Psoas muscle (tissue), 8 donors: ENCODE measurements around the gene PLEKHN1. TPM values are rescaled to one million over a fixed set of nuclear protein-coding genes. Genes with fewer than 3 reads are reported as not detected.

Source experiments
- ATAC-seq, 4 donors: fragments of 200-7000 bp; cut with Tn5 transposase; one replicate each; pipeline ENCODE4 v1.9.1; 2020; ENCODE audit warnings: moderate library complexity in 3 of 4, mild to moderate bottlenecking in 2 of 4
- DNase-seq, 2 donors: peaks; one replicate each; pipeline ENCODE4 v3.0.0-alpha.2; 2020
- H3K27ac ChIP-seq: fragments of 200-600 bp; one replicate; pipeline ENCODE4 v1.8.0; 2022
- H3K27me3 ChIP-seq, 3 donors: fragments of 200-600 bp in 1 of 3; one replicate each; pipeline versions ENCODE4 v1.6.1 to v1.8.0; 2013 to 2022; ENCODE audit warnings: low read length in 2 of 3, mild to moderate bottlenecking in 2 of 3, moderate library complexity in 1 of 3; ENCODE audit not compliant: insufficient read depth in 3 of 3
- H3K36me3 ChIP-seq, 2 donors: fragments of 200-600 bp in 1 of 2; one replicate each; pipeline versions ENCODE4 v1.6.1 to v1.8.0; 2013 to 2022; ENCODE audit warnings: low read depth in 1 of 2, mild to moderate bottlenecking in 1 of 2, moderate library complexity in 1 of 2; ENCODE audit not compliant: insufficient read depth in 1 of 2
- H3K4me1 ChIP-seq: fragments of 200-600 bp; one replicate; pipeline ENCODE4 v1.8.0; 2022
- H3K4me3 ChIP-seq: fragments of 200-600 bp; one replicate; pipeline ENCODE4 v1.8.0; 2022; ENCODE audit warnings: mild to moderate bottlenecking
- H3K9me3 ChIP-seq: fragments of 200-600 bp; one replicate; pipeline ENCODE4 v1.8.0; 2022
- CTCF ChIP-seq: fragments of 200-600 bp; IDR thresholded peaks from one replicate; pipeline ENCODE4 v1.8.0; 2022; ENCODE audit warnings: antibody characterized with exemption
- WGBS, 3 donors: extraction: QIAGEN DNeasy Blood & Tissue Kit; methylation state at CpG; one replicate each; pipeline versions ENCODE4 v1.1.6 to v1.1.7; 2013; 5-methylcytosine and 5-hydroxymethylcytosine counted together
- intact Hi-C, 2 donors: fragments of 100-400 bp; cut with DNase I; formaldehyde crosslinking; loops; one replicate each; pipeline versions ENCODE4 v1.11.0 to v1.14.2; 2022
- polyA plus RNA-seq, 3 donors: library from polyadenylated mRNA; stranded (reverse); fragments of 200-250 nt; gene quantifications; one replicate each; pipeline ENCODE4 v1.2.3, GENCODE V29; 2013
- total RNA-seq, 4 donors: library from RNA; stranded (reverse); fragmentation: NEBNext Ultra II Directional in 2 of 4; extraction: Animal tissue kit (Norgen Biotek cat#: 25700) in 2 of 4; gene quantifications; one replicate each; pipeline versions ENCODE4 v1.2.1 to v1.2.4, GENCODE V29; 2021 to 2023
- donor health status: healthy with polysubstance abuse.
- donor health status: DM: no; HTN: no; CAD: no; lungs with moderate emphysema.
- donor health status: Bipolar disorder and iron deficiency.
- donor health status: healthy.
- donor health status: DM: yes; HTN: yes; CAD: no.
- donor health status: DM: no; HTN: no; CAD: no.
- donor health status: DM: no; HTN: no; CAD: no.
- donor health status: DM: yes; HTN: yes; CAD: no.

The PLEKHN1 gene
- total and polyA plus RNA-seq, 7 donors: 0.03 TPM; not detected in 6

GRCh38 chr1:921011-921837 is 45.1 kb upstream of the PLEKHN1 start:
- DNase-seq (peak; percentile 74 to 85), ATAC-seq (peak; percentile 71 to 90 (median 81))
- WGBS, 3 donors: 22 to 28% (median 25%) methylated on average over 36 to 38 of the region's 38 CpGs
- Histone ChIP-seq H3K36me3 (no peaks in the 10 kb centered on the region), H3K27ac (no peak overlapping the region), H3K9me3 (no peaks in the 10 kb centered on the region), H3K4me3 (no peak overlapping the region), H3K27me3 (peaks cover 0 to 69% (median 18%) of the 10 kb centered on the region in 3 donors), H3K4me1 (peaks cover 23% of the 10 kb centered on the region)
- intact Hi-C loops: no loop called here
- peak; percentile 42 for TF ChIP-seq CTCF

GRCh38 chr1:923131-923990 is 42.9 kb upstream of the PLEKHN1 start, which contains the start of gene SAMD11:
SAMD11 (plus strand) TSS chr1:923923; CDS start chr1:924432, 509 bp downstream.
- H3K27ac ChIP-seq: no peak within 1 kb of the TSS
- H3K4me3 ChIP-seq: peak within 1 kb of the TSS; percentile 61
- 6 to 20% (median 7%) methylated on average over 40 to 72 of the region's 72 CpGs for WGBS, 3 donors
- peak; percentile 92 to 94 for DNase-seq
- peaks cover 0 to 70% (median 30%) of the 10 kb centered on the region in 3 donors for H3K27me3 ChIP-seq
- TF ChIP-seq CTCF: no peak
- peaks cover 23% of the 10 kb centered on the region for H3K4me1 ChIP-seq
- no peaks in the 10 kb centered on the region for H3K36me3 ChIP-seq
- ATAC-seq: peak; percentile 72 to 84 (median 81)
- no peaks in the 10 kb centered on the region for H3K9me3 ChIP-seq
- intact Hi-C loops: no loop called here

GRCh38 chr1:923991-924655 is 42.2 kb upstream of the PLEKHN1 start:
- intact Hi-C loops: no loop called here
- DNase-seq (no peak), ATAC-seq (no peak)
- TF ChIP-seq CTCF: no peak
- 0 to 1% (median 0%) methylated on average over 45 to 98 of the region's 98 CpGs for WGBS, 3 donors
- Histone ChIP-seq H3K4me3 (peak overlapping the region; percentile 61), H3K9me3 (no peaks in the 10 kb centered on the region), H3K4me1 (peaks cover 23% of the 10 kb centered on the region), H3K36me3 (no peaks in the 10 kb centered on the region), H3K27me3 (peaks cover 0 to 70% (median 30%) of the 10 kb centered on the region in 3 donors), H3K27ac (no peak overlapping the region)

GRCh38 chr1:924656-925560 is 41.4 kb upstream of the PLEKHN1 start:
- H3K4me3 ChIP-seq: peak overlapping the region; percentile 61
- no peaks in the 10 kb centered on the region for H3K36me3 ChIP-seq
- H3K9me3 ChIP-seq: no peaks in the 10 kb centered on the region
- H3K27ac ChIP-seq: no peak overlapping the region
- 1% methylated on average over 64 to 118 of the region's 120 CpGs for WGBS, 3 donors
- intact Hi-C loops: no loop called here
- no peak for TF ChIP-seq CTCF
- ATAC-seq (peak in 1 of 4 donors; percentile 15), DNase-seq (peak in 1 of 2 donors; percentile 53)
- H3K27me3 ChIP-seq: peaks cover 0 to 69% (median 27%) of the 10 kb centered on the region in 3 donors
- peaks cover 23% of the 10 kb centered on the region for H3K4me1 ChIP-seq
